HG02763 (cell line): Measurements from ENCODE around the gene NYAP2.

Experiments used
- ATAC-seq: cut with Tn5 transposase; IDR thresholded peaks from one replicate; pipeline ENCODE4 v1.9.1; 2021; ENCODE audit warnings: mild to moderate bottlenecking, moderate library complexity; ENCODE audit not compliant: unreplicated experiment

Gene NYAP2

DNA sequence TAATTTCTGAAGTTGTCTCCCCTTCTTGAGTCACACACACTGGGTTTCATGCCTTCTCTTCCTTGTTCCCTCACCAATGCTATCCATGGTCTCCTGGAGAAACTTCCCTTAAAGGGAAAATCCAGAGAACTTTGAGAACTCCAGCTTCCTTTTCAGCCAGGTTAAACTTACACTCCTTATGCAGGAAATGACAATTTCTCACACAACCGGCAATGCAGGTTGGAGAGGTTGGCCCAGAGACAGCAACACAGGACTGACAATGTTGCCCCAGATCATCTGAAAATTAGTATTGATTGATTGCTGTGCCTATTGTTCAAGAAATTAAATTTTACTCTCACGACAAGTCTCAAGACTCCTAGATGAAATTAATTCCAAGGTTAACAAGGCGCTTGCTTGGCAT lies 292.2 kb downstream of the NYAP2 start:
- ATAC-seq: no peak

DNA sequence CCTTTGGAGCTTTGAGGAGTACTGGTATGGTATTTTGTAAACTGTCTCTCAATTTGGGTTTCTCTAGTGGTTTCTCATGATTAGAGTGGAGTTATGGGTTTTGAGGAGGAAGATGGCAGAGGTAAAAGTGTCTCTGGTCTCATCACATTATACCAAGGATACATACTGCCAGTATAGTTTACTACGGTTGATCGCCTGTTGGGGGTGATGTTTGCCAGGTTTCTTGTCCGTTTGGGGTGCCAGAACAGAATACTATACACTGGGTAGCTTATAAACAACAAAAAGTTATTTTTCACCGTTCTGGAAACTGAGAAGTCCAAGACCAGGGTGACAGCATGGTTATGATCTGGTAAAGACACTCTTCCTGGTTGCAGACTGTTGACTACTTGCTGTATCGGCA lies 293.7 kb downstream of the NYAP2 start:
- ATAC-seq: no peak

DNA sequence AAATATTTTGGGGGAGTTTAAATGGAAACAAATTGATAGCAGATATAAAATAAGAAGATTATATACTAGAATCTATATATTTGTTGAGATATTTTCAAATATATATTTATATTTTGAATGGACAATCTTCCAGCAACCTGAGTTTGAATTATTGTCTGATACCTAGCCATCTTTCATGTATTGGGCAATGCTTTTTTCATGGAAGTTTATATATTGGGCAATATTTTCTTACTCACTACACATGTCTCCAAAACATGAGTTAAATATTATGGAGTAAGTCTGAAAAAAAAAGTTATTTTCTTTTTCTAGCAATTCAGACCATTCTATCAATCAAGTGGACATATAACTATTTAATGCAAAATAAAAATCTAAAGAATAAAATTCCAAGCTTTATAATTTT lies 295.2 kb downstream of the NYAP2 start:
- ATAC-seq: no peak

DNA sequence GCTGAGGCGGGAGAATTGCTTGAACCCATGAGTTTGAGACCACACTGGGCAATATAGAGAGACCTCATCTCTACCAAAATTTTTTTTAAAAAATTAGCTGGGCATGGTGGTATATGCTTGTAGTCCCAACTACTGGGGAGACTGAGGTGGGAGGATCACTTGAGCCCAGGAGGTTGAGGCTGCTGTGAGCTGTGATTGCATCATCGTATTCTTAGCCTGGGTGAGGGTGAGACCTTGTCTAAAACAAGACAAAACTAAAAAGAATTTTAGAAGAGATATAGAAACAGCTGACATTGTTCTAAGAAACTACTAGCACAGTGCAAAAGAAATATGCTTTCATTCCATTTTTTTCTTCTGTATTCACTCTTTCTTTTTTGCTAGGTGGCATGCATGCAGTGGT lies 298.4 kb downstream of the NYAP2 start:
- no peak for ATAC-seq
